Natural killer cell (primary cell): ENCODE measurements around the gene COX5A. TPM values are rescaled to one million over a fixed set of nuclear protein-coding genes. Genes with fewer than 3 reads are reported as not detected.

Experiments
- ATAC-seq, 3 donors: fragments of 150-1000 bp in 2 of 3; fragments of 200-7000 bp in 1 of 3; cut with Tn5 transposase; 1 replicate in 1 of 3; 2 replicates in 2 of 3; pipeline ENCODE4 v1.10.0; 2021; ENCODE audit warnings: mild to moderate bottlenecking in 2 of 3, moderate library complexity in 2 of 3
- DNase-seq, 2 donors: peaks; one replicate each; pipeline versions ENCODE4 v3.0.0 to v3.0.0-alpha.2; 2013 to 2021; ENCODE audit warnings: mixed read lengths in 1 of 2
- H3K27ac ChIP-seq: one replicate; pipeline ENCODE4 v1.5.1; 2013; ENCODE audit warnings: mild to moderate bottlenecking, low read length
- H3K27me3 ChIP-seq: one replicate; pipeline ENCODE4 v1.6.1; 2013; ENCODE audit warnings: low read length; ENCODE audit not compliant: control insufficient read depth, insufficient read depth
- H3K36me3 ChIP-seq: one replicate; pipeline ENCODE4 v1.6.1; 2013; ENCODE audit warnings: low read length; ENCODE audit not compliant: control insufficient read depth, insufficient read depth
- H3K4me1 ChIP-seq: one replicate; pipeline ENCODE4 v1.6.1; 2013; ENCODE audit warnings: low read length; ENCODE audit not compliant: control insufficient read depth, insufficient read depth
- H3K4me3 ChIP-seq: one replicate; pipeline ENCODE4 v1.5.1; 2013; ENCODE audit warnings: low read length
- H3K9me3 ChIP-seq: one replicate; pipeline ENCODE4 v1.6.1; 2013; ENCODE audit warnings: low read length; ENCODE audit not compliant: control insufficient read depth, insufficient read depth
- H3K27ac Mint-ChIP-seq, 2 donors: one replicate each; pipeline ENCODE4 v1.8.0; 2022; ENCODE audit warnings: mild to moderate bottlenecking in 2 of 2, mixed read lengths in 2 of 2, moderate library complexity in 1 of 2
- H3K27me3 Mint-ChIP-seq, 2 donors: one replicate each; pipeline ENCODE4 v1.8.0; 2022; ENCODE audit warnings: low read depth in 2 of 2, mixed read lengths in 2 of 2
- H3K36me3 Mint-ChIP-seq: one replicate; pipeline ENCODE4 v1.8.0; 2022; ENCODE audit warnings: mixed read lengths
- H3K4me1 Mint-ChIP-seq, 2 donors: one replicate each; pipeline ENCODE4 v1.8.0; 2022; ENCODE audit warnings: mixed read lengths in 2 of 2
- H3K4me3 Mint-ChIP-seq: one replicate; pipeline ENCODE4 v1.8.0; 2022; ENCODE audit warnings: mild to moderate bottlenecking, moderate library complexity, mixed read lengths
- H3K9me3 Mint-ChIP-seq, 2 donors: one replicate each; pipeline ENCODE4 v1.8.0; 2022; ENCODE audit warnings: mixed read lengths in 2 of 2
- CTCF ChIP-seq: fragments of 200-600 bp; IDR thresholded peaks from one replicate; pipeline ENCODE4 v1.8.0; 2022; ENCODE audit warnings: antibody characterized with exemption
- WGBS: methylation state at CpG from one replicate; pipeline ENCODE4 v1.1.7; 2013; ENCODE audit warnings: missing lambda C conversion rate; ENCODE audit not compliant: insufficient coverage; 5-methylcytosine and 5-hydroxymethylcytosine counted together
- intact Hi-C: fragments of 100-400 bp; cut with micrococcal nuclease; formaldehyde crosslinking; loops from one replicate; pipeline ENCODE4 v1.14.2; 2022
- total RNA-seq, 4 donors: library from RNA; stranded (reverse); fragments of 120-200 nt in 1 of 4; gene quantifications; one replicate each; pipeline versions ENCODE4 v1.2.3 to v1.2.4, GENCODE V29; 2013 to 2022

COX5A gene
- total RNA-seq, 3 donors from 2014 or later (not counting 1 experiment from before 2014, with no cell fraction given) = 69.7 to 90.0 (median 76.9) TPM

- intact Hi-C loops = no loop called here
- Histone ChIP-seq H3K27ac (no peak overlapping the region), H3K36me3 (no peaks in the 10 kb centered on the region), H3K4me1 (peaks cover 33% of the 10 kb centered on the region), H3K27me3 (peaks cover 30% of the 10 kb centered on the region), H3K4me3 (no peak overlapping the region), H3K9me3 (no peaks in the 10 kb centered on the region)
- TF ChIP-seq CTCF = no peak
- DNase-seq = no peak
- 15% methylated on average over 8 of the region's 8 CpGs for WGBS
- no peaks in the 10 kb centered on the region for H3K36me3 Mint-ChIP-seq
- H3K9me3 Mint-ChIP-seq = no peaks in the 10 kb centered on the region
- ATAC-seq = no peak
- peaks cover 6 to 22% of the 10 kb centered on the region in 2 donors for H3K4me1 Mint-ChIP-seq
- H3K27me3 Mint-ChIP-seq = peaks cover 52 to 58% of the 10 kb centered on the region in 2 donors
- H3K27ac Mint-ChIP-seq = no peak overlapping the region
- no peak overlapping the region for H3K4me3 Mint-ChIP-seq
These were observed 21.7 kb upstream of the COX5A start for GRCh38 chr15:74959586-74959939.

- intact Hi-C loops = no loop called here
- Histone ChIP-seq H3K36me3 (no peaks in the 10 kb centered on the region), H3K4me3 (no peak overlapping the region), H3K9me3 (no peaks in the 10 kb centered on the region), H3K27ac (no peak overlapping the region), H3K27me3 (peaks cover 30% of the 10 kb centered on the region), H3K4me1 (peaks cover 33% of the 10 kb centered on the region)
- H3K27ac Mint-ChIP-seq = no peak overlapping the region
- H3K27me3 Mint-ChIP-seq = peaks cover 52 to 58% of the 10 kb centered on the region in 2 donors
- DNase-seq (no peak), ATAC-seq (no peak)
- TF ChIP-seq CTCF = no peak
- 5% methylated on average over 47 of the region's 47 CpGs for WGBS
- H3K4me3 Mint-ChIP-seq = peak overlapping the region; percentile 13
- peaks cover 6 to 22% of the 10 kb centered on the region in 2 donors for H3K4me1 Mint-ChIP-seq
- no peaks in the 10 kb centered on the region for H3K36me3 Mint-ChIP-seq
- no peaks in the 10 kb centered on the region for H3K9me3 Mint-ChIP-seq
These were observed 21.2 kb upstream of the COX5A start for GRCh38 chr15:74958908-74959585.

GRCh38 chr15:74958320-74958907 is 20.5 kb upstream of the COX5A start:
- peaks cover 33% of the 10 kb centered on the region for H3K4me1 ChIP-seq
- peak overlapping the region in 1 of 2 donors; percentile 45 for H3K27ac Mint-ChIP-seq
- WGBS = 3% methylated on average over 27 of the region's 28 CpGs
- no peak overlapping the region for H3K4me3 ChIP-seq
- no peak overlapping the region for H3K4me3 Mint-ChIP-seq
- TF ChIP-seq CTCF = no peak
- H3K36me3 ChIP-seq = no peaks in the 10 kb centered on the region
- peaks cover 30% of the 10 kb centered on the region for H3K27me3 ChIP-seq
- no peaks in the 10 kb centered on the region for H3K9me3 Mint-ChIP-seq
- intact Hi-C loops = no loop called here
- peaks cover 6 to 22% of the 10 kb centered on the region in 2 donors for H3K4me1 Mint-ChIP-seq
- H3K27me3 Mint-ChIP-seq = peaks cover 52 to 58% of the 10 kb centered on the region in 2 donors
- DNase-seq = peak in 1 of 2 donors; percentile 23
- no peaks in the 10 kb centered on the region for H3K36me3 Mint-ChIP-seq
- no peak for ATAC-seq
- H3K27ac ChIP-seq = no peak overlapping the region
- H3K9me3 ChIP-seq = no peaks in the 10 kb centered on the region
